GM18508 (cell line): ENCODE measurements around the gene FKBP3.
A peak's percentile ranks its signal among the peaks of the same experiment; 100 is the strongest.
"Not testable (repeated sequence)": the region's sequence is repeated elsewhere in the genome, so short reads cannot be mapped to it uniquely, and the experiment has no call there.

Experiments used
- ATAC-seq: cut with Tn5 transposase; IDR thresholded peaks from one replicate; pipeline ENCODE4 v1.9.1; 2021; ENCODE audit warnings: moderate number of reproducible peaks; ENCODE audit not compliant: insufficient read depth, unreplicated experiment

Gene FKBP3

DNA sequence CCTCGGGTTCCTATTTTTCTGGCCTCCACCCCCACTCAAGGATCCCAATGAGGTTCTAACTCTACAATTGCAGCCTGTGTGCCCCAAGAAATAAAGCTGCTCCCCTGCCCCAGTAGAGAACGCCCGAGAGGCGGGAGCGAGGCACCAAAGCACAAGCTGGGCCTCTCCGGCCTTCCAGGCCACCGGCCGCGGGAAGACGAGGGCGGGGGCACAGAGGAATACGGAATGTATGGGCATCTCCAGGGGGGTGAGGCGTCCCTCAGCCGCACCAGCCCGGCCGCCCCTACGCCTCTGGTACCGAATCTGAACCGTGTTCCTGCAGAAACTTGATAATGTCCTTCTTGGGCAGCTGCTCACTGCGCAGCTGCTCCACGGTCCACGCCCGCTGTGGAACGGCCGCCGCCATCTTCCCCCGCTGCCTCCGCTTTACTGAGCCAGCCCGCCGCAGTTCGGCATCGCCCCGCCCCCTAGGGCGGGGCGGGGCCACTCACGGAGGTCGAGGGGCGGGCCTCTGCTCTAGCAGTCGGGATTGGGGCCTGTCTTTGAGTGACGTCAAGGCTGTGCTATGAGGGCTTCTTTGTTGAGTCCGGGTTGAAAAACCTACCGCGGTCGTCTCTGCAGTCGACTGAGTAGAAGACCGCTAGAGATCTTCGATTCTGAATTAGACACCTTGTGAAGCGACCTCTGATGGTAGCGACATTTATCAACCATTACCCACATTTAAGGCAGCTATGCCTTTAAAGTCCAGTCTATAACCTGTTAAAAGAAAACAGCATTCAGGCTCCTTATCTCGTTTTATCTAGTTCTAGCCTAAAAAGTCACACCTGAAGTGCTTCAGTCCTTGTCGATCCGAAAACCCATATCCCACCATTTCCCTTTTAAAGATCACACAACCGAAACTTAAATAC is at the start of gene FKBP3:
TSS of gene FKBP3 (minus strand) at position 431 of the 908 bp plus-strand sequence. CDS start at position 406, 25 bp downstream.
- peak; percentile 75 for ATAC-seq

DNA sequence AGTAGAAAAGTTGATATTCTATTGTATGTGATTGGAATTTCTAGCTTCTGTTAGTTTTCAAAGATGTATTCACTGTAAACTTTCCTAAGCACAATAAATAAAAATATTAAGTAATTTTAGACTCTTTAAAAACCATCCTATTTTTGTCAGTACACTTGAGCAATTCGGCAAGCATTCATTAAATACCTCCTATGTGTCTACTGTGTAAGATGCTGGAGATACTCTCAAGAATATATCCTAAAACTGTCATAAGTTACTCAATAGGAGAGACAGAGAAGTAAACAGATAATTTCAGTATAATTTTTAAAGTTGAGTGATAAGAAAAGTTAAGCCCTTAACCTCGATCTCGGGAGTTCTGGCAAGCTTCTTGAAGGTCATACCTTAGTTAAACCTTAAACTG is 47.5 kb upstream of the FKBP3 start:
- ATAC-seq: no peak

DNA sequence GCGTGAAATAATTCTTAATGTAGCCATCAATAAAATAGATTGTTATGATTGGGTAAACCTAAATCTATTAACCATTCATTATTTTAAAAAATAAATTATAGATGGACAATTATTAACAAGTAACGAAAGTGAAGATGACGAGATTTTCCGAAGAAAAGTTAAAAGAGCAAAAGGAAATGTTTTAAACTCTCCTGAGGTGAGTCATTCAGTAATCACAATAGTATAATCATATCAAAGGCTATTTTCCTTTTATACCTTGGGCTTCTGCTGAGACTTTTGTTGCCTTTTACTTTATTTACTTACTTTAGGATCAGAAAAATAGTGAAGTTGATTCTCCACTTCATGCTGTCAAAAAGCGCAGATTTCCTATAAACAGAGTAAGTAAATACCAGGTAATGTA is 47.0 kb upstream of the FKBP3 start:
- ATAC-seq: no peak

DNA sequence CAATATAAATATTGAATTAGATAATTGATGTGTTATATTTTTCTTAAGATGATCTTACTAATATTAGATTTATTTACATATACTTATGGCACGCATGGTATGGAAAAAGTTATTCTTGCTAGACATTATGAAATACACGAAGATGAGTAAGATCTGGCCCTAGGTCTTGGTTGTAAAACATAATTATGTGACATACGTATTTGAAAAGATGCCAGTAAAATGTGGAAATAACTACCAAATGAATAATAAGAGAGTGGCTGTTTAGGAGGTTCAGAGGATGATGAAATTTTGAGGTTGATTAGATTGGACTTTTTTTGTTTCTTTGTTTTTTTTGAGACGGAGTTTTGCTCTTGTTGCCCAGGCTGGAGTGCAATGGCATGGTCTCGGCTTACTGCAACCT is 42.8 kb upstream of the FKBP3 start:
- ATAC-seq: no peak

DNA sequence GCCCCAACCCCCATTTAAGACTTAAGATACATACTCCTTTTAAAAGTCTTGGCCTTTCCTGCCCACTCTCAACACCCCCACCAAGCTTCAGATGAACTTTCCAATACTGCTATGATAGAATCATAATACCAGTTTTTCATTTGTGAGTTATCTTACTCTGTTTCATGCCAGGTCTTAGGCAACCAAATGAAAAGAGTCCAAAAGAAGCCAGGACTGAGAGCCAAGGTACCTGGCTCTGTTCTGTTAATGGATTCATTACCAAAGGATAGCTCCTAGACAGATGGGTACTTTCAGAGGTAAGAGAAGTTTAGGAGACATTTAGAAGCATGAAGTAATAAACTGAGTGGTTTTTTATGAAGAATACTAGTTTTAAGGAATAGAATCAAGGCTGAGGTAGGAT is 35.6 kb upstream of the FKBP3 start:
- ATAC-seq: no peak

DNA sequence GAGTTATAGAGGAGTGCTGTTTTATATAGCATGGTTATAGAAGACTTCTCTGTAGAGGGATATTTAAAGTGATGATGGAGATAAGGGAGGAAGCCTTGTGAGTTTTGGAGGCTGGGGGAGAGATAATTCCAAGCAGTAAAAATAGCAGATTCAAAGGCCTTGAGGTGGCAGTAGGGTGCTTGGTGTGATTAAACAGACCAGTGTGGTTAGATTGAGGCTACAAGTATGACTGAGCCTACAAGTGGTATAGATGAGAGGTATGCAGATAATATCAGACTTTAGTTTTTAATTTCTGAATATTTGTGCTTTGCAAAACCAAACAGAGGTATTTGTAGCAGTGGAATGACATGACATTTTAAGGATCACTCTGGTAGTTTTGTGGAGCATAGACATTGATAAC is 21.8 kb upstream of the FKBP3 start:
- ATAC-seq: no peak

DNA sequence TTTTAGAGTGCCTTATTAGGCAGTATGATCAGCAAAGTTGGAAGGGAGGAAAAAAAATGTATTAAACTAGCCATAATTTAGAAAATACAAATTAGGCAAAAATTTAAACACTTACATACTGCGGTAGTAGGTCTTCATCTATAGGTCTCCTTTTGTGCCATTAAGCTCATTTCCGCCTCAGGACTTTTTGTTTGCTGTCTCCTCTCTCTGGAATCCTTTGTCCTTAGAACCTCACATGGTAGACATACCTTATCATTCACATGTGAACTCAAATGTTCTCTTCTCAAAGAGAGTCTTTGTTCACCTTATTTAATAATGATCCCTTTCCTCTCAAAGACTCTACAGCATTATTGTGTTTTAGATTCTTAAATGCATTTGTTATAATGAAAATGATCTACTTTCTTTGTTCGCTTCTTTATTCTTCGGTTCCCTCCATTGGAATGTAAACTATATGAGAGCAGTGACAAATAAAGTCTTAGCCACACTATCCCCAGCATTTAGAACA is 16.2 kb upstream of the FKBP3 start:
- no peak for ATAC-seq

DNA sequence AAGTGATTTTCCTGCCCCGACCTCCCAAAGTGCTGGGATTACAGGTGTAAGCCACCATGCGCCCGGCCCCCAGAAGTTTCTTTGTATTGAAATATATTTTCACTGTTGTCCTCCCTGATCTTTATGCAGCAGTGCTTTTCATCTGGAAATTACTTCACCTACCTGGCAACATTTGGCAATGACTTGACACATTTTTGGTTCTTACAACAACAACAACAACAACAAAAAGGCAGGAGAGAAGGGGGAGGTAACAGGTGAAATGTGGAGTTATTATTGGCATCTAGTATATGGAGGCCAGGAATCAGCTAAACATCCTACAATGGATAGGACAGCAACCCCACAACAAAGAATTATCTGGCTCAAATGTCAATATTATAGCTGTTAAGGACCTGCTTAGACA is 15.3 kb upstream of the FKBP3 start:
- no peak for ATAC-seq

DNA sequence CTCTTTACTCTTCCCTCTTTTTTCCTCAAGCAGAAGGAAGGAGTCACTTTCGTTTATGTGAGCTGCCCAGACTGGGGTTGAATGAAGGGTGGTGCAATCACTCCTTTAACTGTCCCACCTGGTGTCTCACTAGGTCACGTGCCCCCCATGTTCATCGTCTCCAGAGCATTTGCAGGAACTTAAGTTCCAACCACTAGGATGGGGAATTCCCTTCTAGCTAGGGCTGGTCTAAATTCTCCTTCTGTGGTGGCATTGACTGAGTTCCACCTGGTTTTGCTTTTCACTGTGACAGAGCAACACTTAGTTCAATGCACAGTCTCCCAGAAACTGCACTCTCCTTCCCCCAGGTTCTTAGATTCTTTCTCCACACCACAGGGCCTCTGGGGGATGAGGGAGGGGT is 10.9 kb upstream of the FKBP3 start:
- ATAC-seq: no peak

DNA sequence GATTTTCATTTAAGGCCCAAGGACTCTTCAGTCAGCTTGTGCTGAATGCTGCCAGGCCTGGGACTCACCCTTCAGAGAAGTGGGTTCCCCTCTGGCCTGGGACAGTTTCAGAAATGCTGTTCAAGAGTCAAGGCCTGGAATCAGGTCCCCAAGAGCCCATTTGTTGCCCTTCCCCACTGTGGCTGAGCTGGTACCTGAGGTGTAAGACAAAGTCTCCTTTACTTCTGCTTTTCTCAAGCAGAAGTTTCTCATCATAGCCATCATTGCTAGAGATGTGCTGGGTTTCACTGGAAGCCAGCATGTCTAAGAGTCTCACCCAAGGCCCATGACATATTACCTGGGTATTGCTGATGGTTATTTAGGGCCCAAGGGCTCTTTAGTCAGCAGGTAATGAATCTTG is 10.4 kb upstream of the FKBP3 start:
- no peak for ATAC-seq

DNA sequence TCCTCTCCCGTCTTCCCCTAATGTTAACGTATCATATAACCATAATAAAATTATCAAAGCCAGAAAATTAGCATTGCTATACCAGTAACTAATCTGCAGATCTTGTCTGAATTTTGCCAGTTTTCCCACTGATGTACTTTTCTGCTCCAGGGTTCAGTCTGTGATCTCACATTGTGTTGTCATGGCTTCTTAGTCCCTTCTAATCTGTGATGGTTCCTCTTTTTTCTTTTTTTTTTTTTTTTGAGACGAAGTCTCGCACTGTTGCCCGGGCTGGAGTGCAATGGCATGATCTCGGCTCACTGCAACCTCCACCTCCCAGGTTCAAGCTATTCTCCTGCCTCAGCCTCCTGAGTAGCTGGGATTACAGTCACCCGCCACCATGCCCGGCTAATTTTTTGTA is 7.8 kb upstream of the FKBP3 start:
- ATAC-seq: not testable (repeated sequence)

DNA sequence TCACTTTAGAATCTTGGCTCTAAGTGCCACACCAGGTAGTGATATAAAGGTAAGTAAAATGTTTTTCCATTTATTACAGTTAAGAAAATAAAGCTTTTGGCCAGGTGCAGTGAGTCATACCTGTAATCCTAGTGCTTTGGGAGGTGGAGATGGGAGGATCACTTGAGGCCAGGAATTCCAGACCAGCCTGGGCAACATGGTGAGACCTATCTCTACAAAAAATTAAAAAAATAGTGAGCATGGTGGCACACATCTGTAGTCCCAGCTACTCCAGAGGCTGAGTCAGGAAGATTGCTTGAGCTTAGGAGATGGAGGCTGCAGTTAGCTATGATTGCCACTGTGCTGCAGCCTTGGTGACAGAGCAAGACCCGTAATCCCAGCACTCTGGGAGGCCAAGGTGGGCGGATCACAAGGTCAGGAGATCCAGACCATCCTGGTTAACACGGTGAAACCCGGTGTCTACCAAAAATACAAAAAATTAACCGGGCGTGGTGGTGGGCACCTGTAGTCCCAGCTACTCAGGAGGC is 6.4 kb upstream of the FKBP3 start:
- ATAC-seq: no peak

DNA sequence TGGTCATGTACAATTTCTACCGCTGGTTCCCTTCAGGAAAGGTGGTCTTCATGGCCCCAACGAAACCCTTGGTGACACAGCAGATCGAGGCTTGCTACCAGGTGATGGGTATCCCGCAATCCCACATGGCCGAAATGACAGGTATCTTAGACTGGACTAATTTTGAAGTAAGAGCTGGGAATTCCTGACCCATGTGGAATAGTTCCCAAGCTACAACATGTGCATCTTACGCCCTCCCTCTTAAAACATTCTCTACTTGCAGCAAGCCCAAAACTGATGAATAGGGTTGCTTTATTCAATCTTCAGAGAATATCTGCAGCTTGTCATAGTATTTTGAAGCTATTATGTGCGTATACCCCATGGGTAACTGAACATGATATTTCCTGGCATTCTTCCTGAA is 2.1 kb upstream of the FKBP3 start:
- no peak for ATAC-seq

DNA sequence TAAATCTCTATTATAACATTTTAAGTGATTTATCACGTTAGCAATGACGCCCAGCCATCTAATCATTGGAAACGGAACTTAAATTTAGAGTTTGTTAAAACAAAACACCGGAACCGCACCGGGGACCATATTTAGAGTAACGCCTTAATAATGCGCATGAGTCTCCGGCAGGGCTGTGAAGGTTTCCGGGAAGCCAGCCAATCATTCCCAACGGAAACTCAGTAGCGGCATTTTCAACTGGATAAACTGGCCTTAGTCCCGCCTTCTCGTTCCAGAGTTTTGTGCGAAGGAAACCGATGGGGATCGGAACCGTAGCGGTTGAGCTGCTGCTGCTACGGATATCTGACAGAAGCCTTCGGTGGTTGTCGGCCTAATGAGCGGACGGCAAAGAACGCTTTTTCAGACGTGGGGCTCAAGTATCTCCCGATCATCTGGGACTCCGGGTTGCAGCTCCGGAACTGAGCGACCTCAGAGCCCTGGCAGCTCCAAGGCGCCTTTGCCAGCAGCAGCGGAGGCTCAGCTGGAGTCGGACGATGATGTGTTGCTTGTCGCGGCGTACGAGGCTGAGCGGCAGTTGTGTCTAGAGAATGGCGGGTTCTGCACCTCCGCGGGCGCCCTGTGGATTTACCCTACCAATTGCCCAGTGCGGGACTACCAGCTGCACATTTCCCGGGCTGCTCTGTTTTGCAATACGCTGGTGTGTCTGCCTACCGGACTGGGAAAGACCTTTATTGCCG is 1.5 kb upstream of the FKBP3 start, which contains the start of gene FANCM:
TSS of gene FANCM (plus strand) at position 272 of the 737 bp plus-strand sequence. CDS start at position 374, 102 bp downstream.
- peak; percentile 42 for ATAC-seq

DNA sequence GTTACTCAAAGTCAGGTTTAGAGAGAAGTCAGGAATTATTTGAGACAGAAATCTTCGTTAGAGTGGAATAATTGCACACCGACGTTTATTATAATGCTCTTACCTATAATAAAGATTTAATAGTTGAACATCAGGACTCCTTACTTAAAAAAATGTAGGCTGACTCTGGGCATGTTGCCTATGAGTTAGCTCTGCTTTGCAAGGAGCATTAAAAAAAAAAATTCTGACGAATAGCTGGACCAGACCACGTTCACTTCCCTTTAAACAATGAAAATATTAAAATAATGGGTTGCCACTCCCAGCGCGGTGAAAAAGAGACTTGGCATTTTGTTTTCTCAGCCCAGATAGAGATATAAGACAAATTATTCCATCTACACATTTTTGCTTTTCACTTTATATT is 875 bp upstream of the FKBP3 start:
- ATAC-seq: no peak

DNA sequence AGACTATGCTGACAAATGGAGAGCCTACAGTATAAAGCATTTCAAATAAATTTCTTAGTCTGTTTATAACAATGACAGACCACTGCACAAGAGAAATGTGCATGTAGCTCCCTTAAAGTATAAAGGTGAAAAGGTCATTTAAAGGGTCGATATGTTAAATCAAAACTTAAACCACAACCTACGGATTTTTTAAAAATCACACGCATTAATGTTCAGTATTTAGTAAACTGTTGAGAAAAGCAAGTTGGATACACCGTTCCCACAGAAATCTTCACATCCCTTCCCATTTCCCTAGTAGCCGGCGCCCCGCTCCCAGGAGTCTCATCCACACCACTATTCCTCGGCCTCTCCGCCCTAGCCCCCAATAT is 614 bp downstream of the FKBP3 start:
- ATAC-seq: no peak

DNA sequence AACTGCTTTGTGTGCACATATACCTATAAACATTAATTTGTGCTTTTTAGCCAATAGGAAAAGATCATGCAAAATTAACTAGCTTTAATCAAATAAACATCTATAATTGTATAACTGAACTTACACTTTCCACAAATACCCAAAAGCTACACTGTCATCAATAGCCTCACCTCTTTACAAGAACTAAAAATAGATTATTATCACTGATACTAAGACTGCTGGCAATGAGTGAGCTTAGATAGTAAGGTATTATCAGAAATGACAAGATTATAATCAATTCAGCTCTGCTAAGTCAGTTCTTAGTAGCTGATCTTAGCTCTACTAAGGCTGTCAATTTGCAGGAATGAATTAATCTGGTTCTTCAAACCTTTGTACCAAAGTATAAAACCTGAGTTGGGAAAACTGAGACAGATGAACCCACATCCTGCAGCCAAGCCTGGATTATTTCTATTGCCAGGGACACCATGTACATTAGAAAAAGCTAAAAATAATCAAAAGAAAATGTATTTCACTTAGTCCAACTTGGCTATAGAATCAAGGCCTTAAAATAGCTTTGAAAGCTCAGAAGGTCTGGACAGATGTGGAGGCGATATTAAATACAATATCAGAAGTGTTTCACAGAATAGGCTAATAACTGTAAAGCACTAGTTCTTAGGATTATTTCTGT is 5.2 kb downstream of the FKBP3 start:
- no peak for ATAC-seq

DNA sequence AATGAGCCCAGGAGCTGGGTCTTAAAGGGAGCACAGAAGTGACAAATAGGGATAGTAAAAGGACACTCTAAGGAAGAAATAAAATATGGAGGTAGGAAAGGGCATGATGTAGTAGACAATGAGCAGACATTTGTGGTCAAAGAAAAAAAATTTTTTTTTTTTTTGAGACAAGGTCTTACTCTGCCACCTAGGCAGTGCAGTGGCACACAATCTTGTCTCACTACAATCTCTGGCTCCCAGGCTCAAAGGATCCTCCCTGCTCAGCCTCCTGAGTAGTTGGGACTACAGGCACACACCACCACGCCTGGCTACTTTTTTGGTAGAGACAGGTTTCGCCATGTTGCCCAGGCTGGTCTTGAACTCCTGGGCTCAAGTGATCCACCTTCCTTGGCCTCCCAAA is 8.5 kb downstream of the FKBP3 start:
- no peak for ATAC-seq

DNA sequence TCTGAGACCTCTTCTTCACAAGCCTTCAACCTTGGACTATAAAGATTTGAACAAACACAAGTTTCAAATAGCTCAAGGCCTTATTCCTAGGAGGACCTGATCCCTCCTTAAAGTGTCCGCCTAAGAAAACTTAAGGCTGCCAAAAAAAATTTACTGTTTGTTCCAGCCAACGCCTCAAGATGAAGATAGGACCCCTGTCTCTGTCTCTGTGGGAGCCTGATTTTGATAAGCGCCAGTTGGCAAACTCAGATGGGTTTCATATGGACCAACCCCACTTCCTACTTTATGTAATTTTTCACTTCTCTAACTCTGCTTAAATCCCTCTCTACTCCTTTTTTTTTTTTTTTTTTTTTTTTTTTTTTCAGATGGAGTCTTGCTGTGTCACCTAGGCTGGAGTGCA is 11.0 kb downstream of the FKBP3 start:
- no peak for ATAC-seq

DNA sequence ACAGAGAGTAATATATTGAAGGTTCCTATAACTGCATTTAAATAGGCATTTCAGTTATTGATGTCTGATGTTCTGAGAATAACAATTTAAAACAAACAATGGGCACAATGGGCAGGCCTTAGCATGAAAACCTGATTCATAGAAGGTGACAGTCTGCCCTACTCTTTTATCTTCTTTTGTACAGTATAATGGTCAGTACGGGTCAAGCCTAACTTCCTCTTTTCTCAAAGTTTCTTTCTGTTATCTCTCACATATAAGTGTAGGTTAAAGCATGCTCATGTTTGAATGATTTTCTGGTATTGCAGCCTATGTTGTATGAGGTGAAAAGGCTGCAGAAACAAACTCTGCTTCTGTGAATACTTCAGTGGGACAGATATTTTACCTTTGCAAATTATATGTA is 14.2 kb downstream of the FKBP3 start:
- ATAC-seq: no peak

DNA sequence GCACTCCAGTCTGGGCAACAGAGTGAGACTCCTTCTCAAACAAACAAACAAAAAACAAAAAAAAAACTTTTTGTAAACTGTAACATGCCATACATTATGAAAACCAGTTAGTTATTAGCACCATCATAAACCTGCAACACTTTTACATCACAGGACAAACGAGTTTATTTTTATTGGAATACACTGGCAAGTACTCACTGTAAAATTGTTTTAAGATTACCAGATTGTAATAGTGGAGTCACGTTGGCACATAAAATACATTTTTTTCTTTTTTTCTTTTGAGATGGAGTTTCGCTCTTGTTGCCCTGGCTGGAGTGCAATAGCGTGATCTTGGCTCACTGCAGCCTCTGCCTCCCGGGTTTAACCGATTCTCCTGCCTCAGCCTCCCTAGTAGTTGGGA is 15.7 kb downstream of the FKBP3 start:
- no peak for ATAC-seq
